Prostate gland (tissue), 2 donors: ENCODE measurements around the gene ZEB2. TPM values are rescaled to one million over a fixed set of nuclear protein-coding genes. Genes with fewer than 3 reads are reported as not detected.

ENCODE experiments used
- DNase-seq: peaks from one replicate; pipeline ENCODE4 v3.0.0-alpha.2; 2019; ENCODE audit warnings: low spot score
- H3K27ac ChIP-seq, 2 donors: fragments of 200-600 bp; sonication (generic); 2 replicates each; pipeline ENCODE4 v1.5.1; 2017 to 2019
- H3K27me3 ChIP-seq: fragments of 200-600 bp; sonication (generic); replicated peaks from 2 replicates; pipeline ENCODE4 v1.5.1; 2019; ENCODE audit not compliant: insufficient read depth
- H3K36me3 ChIP-seq, 2 donors: fragments of 200-600 bp; sonication (generic); 1 replicate in 1 of 2; 2 replicates in 1 of 2; pipeline versions ENCODE4 v1.5.1 to v1.8.1; 2017 to 2019
- H3K4me1 ChIP-seq: fragments of 200-600 bp; sonication (generic); replicated peaks from 2 replicates; pipeline ENCODE4 v1.5.1; 2019
- H3K4me3 ChIP-seq, 2 donors: fragments of 200-600 bp; sonication (generic); 2 replicates each; pipeline ENCODE4 v1.5.1; 2017 to 2019
- H3K9me3 ChIP-seq: fragments of 200-600 bp; sonication (generic); 2 replicates; pipeline ENCODE4 v1.5.1; 2017
- POLR2A ChIP-seq: fragments of 450-650 bp; IDR thresholded peaks from one replicate; pipeline ENCODE4 v1.6.1; 2016; ENCODE audit warnings: antibody characterized with exemption, mild to moderate bottlenecking
- POLR2AphosphoS5 ChIP-seq: sonication (generic); formaldehyde crosslinking; IDR thresholded peaks from one replicate; pipeline ENCODE4 v1.6.1; 2017; ENCODE audit warnings: antibody characterized with exemption
- WGBS: methylation state at CpG from one replicate; pipeline ENCODE4 v1.1.5; 2018; 5-methylcytosine and 5-hydroxymethylcytosine counted together
- intact Hi-C: fragments of 100-400 bp; cut with DNase I; formaldehyde crosslinking; loops from one replicate; pipeline ENCODE4 v1.14.2; 2022
- total RNA-seq, 2 donors: library from RNA; depleted of rRNA; stranded (reverse); fragments of >200 nt; gene quantifications; one replicate each; pipeline ENCODE4 v1.1.0, GENCODE V29; 2016
- TF ChIP-seq, protein P1 (sequence below), 4 experiments: fragments of 200-600 bp in 2 of 4; fragments of 450-650 bp in 2 of 4; sonication (generic) in 2 of 4; IDR thresholded peaks; 1 replicate in 3 of 4; 2 replicates in 1 of 4; pipeline ENCODE4 v1.5.1; 2016 to 2019; ENCODE audit warnings: antibody characterized with exemption in 4 of 4, mild to moderate bottlenecking in 2 of 4, moderate library complexity in 2 of 4

ZEB2 gene
- total RNA-seq, 2 donors from 2014 or later: 13.1 to 80.4 TPM

DNA sequence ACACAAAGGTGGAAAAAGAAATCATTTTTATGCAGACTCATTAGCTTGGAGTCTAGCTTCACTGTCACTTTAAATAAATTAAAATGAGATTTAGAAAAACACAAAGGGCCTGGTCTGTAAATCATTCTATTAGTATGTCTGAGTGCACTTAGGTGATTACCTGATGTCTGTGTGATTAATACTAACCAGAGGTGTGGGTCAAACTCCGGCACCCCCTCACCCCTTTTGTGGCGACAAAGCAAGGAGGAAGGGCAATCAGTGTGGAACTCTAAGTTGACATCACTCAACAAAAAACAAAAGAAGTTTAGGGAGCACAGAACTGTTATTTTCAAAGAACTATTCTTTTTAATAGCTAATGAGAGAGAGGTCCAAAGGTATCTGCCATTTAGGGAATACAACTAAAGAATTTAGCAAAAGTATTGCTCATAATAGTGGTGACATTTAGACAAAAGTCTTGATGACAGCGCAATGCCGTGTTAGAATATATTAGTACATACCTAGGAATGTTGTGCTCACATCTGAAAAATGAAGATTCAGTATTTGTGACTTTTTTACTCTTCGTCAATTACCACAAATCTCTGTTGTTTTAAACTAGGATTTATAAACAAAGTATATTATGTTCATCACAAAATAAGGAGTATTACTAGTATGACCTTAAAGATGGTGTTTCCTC, 66.3 kb downstream of the ZEB2 start:
- Histone ChIP-seq H3K27ac (no peak overlapping the region), H3K4me1 (peaks cover 2% of the 10 kb centered on the region), H3K36me3 (no peaks in the 10 kb centered on the region), H3K9me3 (no peaks in the 10 kb centered on the region), H3K4me3 (no peak overlapping the region), H3K27me3 (peaks cover 3% of the 10 kb centered on the region)
- TF ChIP-seq POLR2AphosphoS5: no peak
- no peak for TF ChIP-seq POLR2A
- TF ChIP-seq, protein P1, sequence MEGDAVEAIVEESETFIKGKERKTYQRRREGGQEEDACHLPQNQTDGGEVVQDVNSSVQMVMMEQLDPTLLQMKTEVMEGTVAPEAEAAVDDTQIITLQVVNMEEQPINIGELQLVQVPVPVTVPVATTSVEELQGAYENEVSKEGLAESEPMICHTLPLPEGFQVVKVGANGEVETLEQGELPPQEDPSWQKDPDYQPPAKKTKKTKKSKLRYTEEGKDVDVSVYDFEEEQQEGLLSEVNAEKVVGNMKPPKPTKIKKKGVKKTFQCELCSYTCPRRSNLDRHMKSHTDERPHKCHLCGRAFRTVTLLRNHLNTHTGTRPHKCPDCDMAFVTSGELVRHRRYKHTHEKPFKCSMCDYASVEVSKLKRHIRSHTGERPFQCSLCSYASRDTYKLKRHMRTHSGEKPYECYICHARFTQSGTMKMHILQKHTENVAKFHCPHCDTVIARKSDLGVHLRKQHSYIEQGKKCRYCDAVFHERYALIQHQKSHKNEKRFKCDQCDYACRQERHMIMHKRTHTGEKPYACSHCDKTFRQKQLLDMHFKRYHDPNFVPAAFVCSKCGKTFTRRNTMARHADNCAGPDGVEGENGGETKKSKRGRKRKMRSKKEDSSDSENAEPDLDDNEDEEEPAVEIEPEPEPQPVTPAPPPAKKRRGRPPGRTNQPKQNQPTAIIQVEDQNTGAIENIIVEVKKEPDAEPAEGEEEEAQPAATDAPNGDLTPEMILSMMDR (IDR thresholded peaks at IDR 0.05): no peak
- intact Hi-C loops: no loop called here
- DNase-seq: no peak
- 86% methylated on average over 5 of the region's 5 CpGs for WGBS

DNA sequence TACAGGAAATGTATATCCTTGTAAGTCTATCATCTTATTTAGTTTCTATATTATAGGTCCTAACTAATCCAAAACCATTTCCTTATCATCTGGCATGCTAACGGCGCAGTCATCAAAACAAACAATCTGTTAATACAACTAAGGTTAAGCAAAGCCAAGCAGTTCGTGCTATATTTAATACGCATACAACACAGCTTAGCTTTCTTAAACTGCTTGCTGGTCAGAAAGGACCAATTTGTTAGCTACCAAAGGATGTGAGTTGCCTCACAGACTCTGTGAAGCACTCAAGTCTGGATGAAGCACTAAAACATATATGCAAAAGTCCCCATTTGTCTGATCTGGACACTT, 67.0 kb downstream of the ZEB2 start:
- 55% methylated on average over 4 of the region's 4 CpGs for WGBS
- no peak for DNase-seq

DNA sequence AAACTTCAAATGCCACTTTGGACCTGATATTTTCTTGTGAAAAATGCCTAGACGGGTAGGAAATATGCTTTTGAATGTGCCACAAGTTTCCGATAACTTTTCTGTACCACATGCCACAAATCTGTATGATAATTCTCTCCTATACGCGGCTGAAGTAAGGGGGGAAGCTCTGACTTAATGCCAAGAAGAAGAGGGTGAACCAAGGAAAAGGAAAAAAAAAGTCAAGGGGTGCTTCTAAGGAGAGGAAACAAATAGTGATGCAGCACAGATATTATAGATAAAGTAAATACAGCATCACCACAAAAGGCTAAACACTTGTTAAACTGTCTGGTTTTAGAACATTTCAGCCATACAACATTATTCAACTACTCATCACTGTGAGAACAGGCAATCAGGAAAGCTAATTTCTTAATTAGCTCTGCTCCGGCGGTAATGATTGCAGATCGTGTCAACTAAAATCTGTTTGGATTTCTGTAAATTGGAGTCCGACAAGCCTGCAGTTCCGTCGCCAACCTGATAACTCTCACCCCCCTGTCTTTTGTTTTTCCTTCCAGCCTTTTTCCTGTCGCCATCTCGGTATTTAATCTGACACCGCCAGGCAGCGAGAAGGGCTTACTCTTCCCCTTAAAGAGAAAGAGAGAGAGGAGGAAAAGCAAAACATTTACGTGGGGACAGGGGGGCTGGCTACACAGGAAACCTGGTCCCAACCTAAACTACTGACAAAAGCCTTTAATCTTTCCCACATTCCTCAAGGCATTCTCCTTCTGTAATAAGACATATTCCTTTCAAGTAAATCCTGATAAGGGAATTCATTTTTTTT, 67.5 kb downstream of the ZEB2 start:
- intact Hi-C loops: no loop called here
- Histone ChIP-seq H3K9me3 (no peaks in the 10 kb centered on the region), H3K27me3 (peaks cover 3% of the 10 kb centered on the region), H3K36me3 (no peaks in the 10 kb centered on the region), H3K27ac (no peak overlapping the region), H3K4me3 (no peak overlapping the region), H3K4me1 (peaks cover 2% of the 10 kb centered on the region)
- WGBS: 17% methylated on average over 15 of the region's 15 CpGs
- no peak for DNase-seq
- TF ChIP-seq, protein P1 (IDR thresholded peaks at IDR 0.05): peak in 1 of 4 experiments; percentile 10
- TF ChIP-seq POLR2AphosphoS5 (no peak), POLR2A (no peak)

More for the DNA sequence above, 67.0 kb downstream of the ZEB2 start:
- intact Hi-C loops: no loop called here
- Histone ChIP-seq H3K4me1 (peaks cover 2% of the 10 kb centered on the region), H3K27me3 (peaks cover 3% of the 10 kb centered on the region), H3K9me3 (no peaks in the 10 kb centered on the region), H3K27ac (no peak overlapping the region), H3K36me3 (no peaks in the 10 kb centered on the region), H3K4me3 (no peak overlapping the region)
- TF ChIP-seq POLR2A (no peak), POLR2AphosphoS5 (no peak)
- TF ChIP-seq, protein P1 (IDR thresholded peaks at IDR 0.05): no peak

DNA sequence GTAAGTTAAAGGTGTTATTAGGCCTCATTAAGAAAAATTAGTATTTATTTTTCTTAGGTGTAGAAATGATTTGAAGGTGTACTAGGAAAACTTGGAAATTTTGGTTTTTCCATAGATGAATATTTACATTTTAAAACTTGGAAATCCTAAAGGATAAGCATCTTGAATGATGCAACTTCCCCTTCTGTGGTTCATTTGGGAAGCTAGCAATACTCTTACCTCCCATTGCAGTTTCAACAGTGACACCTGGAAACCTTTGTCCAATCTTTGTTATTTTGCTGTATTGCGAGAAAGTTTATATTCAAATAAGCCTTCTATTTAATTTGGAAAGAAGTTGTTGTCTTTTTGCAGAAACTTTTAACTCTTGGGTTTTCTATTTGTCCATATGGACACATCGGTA, 68.5 kb downstream of the ZEB2 start:
- intact Hi-C loops: no loop called here
- Histone ChIP-seq H3K4me1 (peaks cover 2% of the 10 kb centered on the region), H3K4me3 (no peak overlapping the region), H3K36me3 (no peaks in the 10 kb centered on the region), H3K27ac (no peak overlapping the region), H3K27me3 (peaks cover 3% of the 10 kb centered on the region), H3K9me3 (no peaks in the 10 kb centered on the region)
- DNase-seq: no peak
- WGBS: 93% methylated on average over 2 of the region's 2 CpGs
- no peak for TF ChIP-seq POLR2A
- TF ChIP-seq, protein P1 (IDR thresholded peaks at IDR 0.05): no peak
- no peak for TF ChIP-seq POLR2AphosphoS5
